Measurements from ENCODE around the gene ZNF670.

DNA sequence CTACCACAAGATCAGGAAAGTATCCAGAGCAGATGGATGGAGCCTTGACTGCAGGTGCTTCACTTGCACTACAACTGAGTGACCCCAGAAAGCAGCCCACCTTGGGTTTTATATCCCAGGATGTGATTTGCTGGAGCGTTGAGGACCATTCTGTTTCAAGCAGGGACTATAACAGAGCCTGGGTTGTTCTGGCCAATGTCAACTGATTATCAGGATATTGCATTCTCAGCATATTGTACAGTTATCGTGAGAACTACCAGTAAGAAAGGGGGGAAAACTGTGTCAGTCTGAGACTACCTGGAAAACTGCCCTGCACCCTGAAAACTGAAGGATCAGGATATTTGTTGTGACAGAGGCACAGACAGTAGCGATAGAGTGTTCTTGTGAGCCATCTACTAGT is 17.5 kb upstream of the ZNF670 start:
- TF ChIP-seq, protein P1, sequence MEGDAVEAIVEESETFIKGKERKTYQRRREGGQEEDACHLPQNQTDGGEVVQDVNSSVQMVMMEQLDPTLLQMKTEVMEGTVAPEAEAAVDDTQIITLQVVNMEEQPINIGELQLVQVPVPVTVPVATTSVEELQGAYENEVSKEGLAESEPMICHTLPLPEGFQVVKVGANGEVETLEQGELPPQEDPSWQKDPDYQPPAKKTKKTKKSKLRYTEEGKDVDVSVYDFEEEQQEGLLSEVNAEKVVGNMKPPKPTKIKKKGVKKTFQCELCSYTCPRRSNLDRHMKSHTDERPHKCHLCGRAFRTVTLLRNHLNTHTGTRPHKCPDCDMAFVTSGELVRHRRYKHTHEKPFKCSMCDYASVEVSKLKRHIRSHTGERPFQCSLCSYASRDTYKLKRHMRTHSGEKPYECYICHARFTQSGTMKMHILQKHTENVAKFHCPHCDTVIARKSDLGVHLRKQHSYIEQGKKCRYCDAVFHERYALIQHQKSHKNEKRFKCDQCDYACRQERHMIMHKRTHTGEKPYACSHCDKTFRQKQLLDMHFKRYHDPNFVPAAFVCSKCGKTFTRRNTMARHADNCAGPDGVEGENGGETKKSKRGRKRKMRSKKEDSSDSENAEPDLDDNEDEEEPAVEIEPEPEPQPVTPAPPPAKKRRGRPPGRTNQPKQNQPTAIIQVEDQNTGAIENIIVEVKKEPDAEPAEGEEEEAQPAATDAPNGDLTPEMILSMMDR (IDR thresholded peaks at IDR 0.05; ENCODE audit: low read depth, low read length, missing input control): no peak
- no peak for TF ChIP-seq YY1 (IDR thresholded peaks at IDR 0.05)

Data from liver (tissue), 2 donors.